ENCODE data around the gene HOXC6. TPM values are rescaled to one million over a fixed set of nuclear protein-coding genes. Genes with fewer than 3 reads are reported as not detected.
"Not testable (repeated sequence)": the region's sequence is repeated elsewhere in the genome, so short reads cannot be mapped to it uniquely, and the experiment has no call there.

The HOXC6 gene
- total RNA-seq, 2 experiments from 2014 or later: not detected

DNA sequence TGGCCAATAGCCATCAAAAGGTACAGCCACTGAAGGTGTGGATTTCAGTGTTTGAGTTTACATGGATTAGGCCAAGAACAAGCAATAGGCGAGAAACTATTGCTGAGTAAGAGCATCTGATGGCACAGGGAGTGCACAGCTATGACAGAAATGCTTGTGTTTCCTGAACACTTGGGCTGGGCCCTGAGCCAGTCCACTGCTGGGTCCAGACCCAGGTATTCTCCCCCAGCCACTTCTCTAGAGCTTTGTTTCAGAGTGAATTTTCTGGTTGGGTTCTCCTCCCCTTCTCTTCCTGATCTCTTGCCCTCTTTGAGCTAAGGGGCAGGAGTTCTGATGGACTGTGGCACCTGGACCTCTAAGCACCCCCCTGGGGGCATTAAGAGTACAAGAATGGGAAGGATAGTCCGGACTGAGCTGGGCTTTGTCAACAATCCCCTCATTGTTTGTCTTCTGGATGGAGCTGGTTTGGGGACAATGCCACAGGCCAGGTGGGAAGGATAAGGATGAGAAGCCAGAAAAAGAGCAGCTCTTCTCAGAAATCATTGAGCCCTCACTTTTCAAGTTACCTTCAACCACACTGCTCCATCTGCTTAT lies 13.0 kb downstream of the HOXC6 start:
- Mint-ChIP-seq H3K36me3 (ENCODE audit: low read depth) (no peaks in the 10 kb centered on the region), H3K27me3 (peaks cover 95% of the 10 kb centered on the region), H3K4me1 (peaks cover 10% of the 10 kb centered on the region), H3K4me3 (no peak overlapping the region), H3K9me3 (no peaks in the 10 kb centered on the region), H3K27ac (no peak overlapping the region)
- ChIA-PET POLR2A (no interaction called here), CTCF (interaction anchor here (0.8 to 1.8 kb wide), 6 partner anchors 9 to 162 kb away, joined by 3 to 6 read pairs (median 4); partner anchors contain the start of genes HOXC10 and HOXC5)
- no peak for DNase-seq

DNA sequence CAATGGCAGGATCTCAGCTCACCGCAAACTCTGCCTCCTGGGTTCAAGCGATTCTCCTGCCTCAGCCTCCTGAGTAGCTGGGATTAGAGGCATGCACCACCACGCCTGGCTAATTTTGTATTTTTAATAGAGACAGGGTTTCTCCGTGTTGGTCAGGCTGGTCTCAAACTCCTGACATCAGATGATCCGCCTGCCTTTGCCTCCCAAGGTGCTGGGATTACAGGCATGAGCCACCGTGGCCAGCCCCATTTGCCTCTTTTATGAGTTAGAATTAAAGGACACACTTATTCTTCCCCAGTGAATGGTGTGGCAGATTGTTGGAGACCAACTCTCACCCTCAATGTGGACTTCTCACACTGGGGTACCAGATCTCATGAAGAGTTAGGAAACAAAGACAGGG lies 13.8 kb downstream of the HOXC6 start:
- H3K27ac Mint-ChIP-seq; H3K9me3 Mint-ChIP-seq; H3K4me3 Mint-ChIP-seq; DNase-seq; POLR2A ChIA-PET; H3K36me3 Mint-ChIP-seq (ENCODE audit: low read depth): not testable (repeated sequence)
- CTCF ChIA-PET: interaction anchor here (0.8 to 1.8 kb wide), 3 partner anchors 24 to 97 kb away, joined by 3 to 6 read pairs (median 5); partner anchors contain the start of gene HOXC10
- H3K4me1 Mint-ChIP-seq: peaks cover 11% of the 10 kb centered on the region
- peaks cover 95% of the 10 kb centered on the region for H3K27me3 Mint-ChIP-seq

GRCh38 chr12:54042970-54043853 lies 15.0 kb downstream of the HOXC6 start:
- Mint-ChIP-seq H3K36me3 (ENCODE audit: low read depth) (no peaks in the 10 kb centered on the region), H3K27me3 (peaks cover 95% of the 10 kb centered on the region), H3K9me3 (no peaks in the 10 kb centered on the region), H3K27ac (no peak overlapping the region), H3K4me1 (peaks cover 13% of the 10 kb centered on the region), H3K4me3 (no peak overlapping the region)
- CTCF ChIA-PET: interaction anchor here (0.5 to 0.6 kb wide), 2 partner anchors 10 to 148 kb away, joined by 3 read pairs; partner anchors contain the start of gene HOXC4
- POLR2A ChIA-PET: no interaction called here
- DNase-seq: no peak

DNA sequence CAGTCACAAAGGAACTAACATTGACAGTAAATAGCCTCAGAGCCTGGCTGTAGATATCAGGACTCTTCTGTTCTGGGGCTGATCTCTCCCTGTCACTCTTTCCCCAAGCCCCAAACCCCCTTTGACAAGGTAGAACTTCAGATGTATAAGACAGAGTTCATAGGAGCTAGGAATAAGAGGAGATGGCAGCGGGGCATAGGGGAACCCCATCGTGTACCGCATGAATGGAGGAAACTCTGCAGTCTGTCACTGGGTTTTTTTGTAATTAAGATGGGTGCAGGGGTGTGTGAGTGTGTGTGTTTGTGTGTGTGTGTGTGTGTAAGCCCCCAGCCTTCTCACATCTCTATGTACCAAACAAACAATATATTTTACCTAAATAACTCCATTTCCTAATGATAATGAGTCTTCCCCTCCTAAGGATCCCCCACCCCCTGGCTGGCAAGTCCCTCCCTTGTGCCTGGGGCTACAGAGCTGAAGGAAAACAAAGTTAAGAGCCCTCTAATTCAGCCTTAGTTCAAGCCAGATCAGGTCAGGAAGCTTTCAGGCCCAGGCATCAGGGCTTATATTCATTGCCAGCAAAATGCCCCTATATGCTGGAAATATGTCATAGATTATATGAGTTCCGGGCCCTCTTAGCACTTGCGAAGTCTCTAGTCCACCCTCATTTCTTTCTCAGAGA lies 16.3 kb downstream of the HOXC6 start:
- ChIA-PET POLR2A (interaction anchor here (0.5 to 0.6 kb wide), 2 partner anchors 497 to 1785 kb away, joined by 4 to 5 read pairs; partner anchors contain the start of gene DNAJC14), CTCF (interaction anchor here (0.6 to 1.6 kb wide), 2 partner anchors 16 to 178 kb away, joined by 3 to 4 read pairs; partner anchors contain the start of gene HOXC6)
- Mint-ChIP-seq H3K9me3 (no peaks in the 10 kb centered on the region), H3K4me1 (peaks cover 14% of the 10 kb centered on the region), H3K27me3 (peaks cover 96% of the 10 kb centered on the region), H3K36me3 (ENCODE audit: low read depth) (no peaks in the 10 kb centered on the region), H3K27ac (no peak overlapping the region), H3K4me3 (no peak overlapping the region)
- DNase-seq: no peak

GRCh38 chr12:54045401-54045800 lies 17.2 kb downstream of the HOXC6 start:
- POLR2A ChIA-PET: no interaction called here
- CTCF ChIA-PET: interaction anchor here (1.6 kb wide), 1 partner anchor 17 kb away, joined by 4 read pairs; the partner anchor contains the start of gene HOXC6

GRCh38 chr12:54045868-54046521 lies 17.8 kb downstream of the HOXC6 start:
- H3K36me3 Mint-ChIP-seq (ENCODE audit: low read depth): no peaks in the 10 kb centered on the region

More at GRCh38 chr12:54045401-54045800, 17.2 kb downstream of the HOXC6 start:
- DNase-seq: no peak
- Mint-ChIP-seq H3K36me3 (ENCODE audit: low read depth) (no peaks in the 10 kb centered on the region), H3K9me3 (no peaks in the 10 kb centered on the region), H3K27ac (no peak overlapping the region), H3K4me1 (peaks cover 22% of the 10 kb centered on the region), H3K4me3 (no peak overlapping the region), H3K27me3 (peaks cover 96% of the 10 kb centered on the region)

GRCh38 chr12:54046809-54047159 lies 18.5 kb downstream of the HOXC6 start:
- peaks cover 98% of the 10 kb centered on the region for H3K27me3 Mint-ChIP-seq
- ChIA-PET CTCF (no interaction called here), POLR2A (no interaction called here)
- no peak for DNase-seq
- no peak overlapping the region for H3K27ac Mint-ChIP-seq
- H3K4me1 Mint-ChIP-seq: peaks cover 24% of the 10 kb centered on the region
- H3K36me3 Mint-ChIP-seq (ENCODE audit: low read depth): peaks cover under 1% of the 10 kb centered on the region
- no peaks in the 10 kb centered on the region for H3K9me3 Mint-ChIP-seq
- H3K4me3 Mint-ChIP-seq: no peak overlapping the region

More at GRCh38 chr12:54045868-54046521, 17.8 kb downstream of the HOXC6 start:
- POLR2A ChIA-PET: no interaction called here
- Mint-ChIP-seq H3K4me3 (no peak overlapping the region), H3K4me1 (peaks cover 24% of the 10 kb centered on the region), H3K27ac (no peak overlapping the region), H3K9me3 (no peaks in the 10 kb centered on the region), H3K27me3 (peaks cover 98% of the 10 kb centered on the region)
- CTCF ChIA-PET: interaction anchor here (1.6 kb wide), 1 partner anchor 17 kb away, joined by 4 read pairs; the partner anchor contains the start of gene HOXC6
- DNase-seq: no peak

- Mint-ChIP-seq H3K36me3 (ENCODE audit: low read depth) (peaks cover 3% of the 10 kb centered on the region), H3K9me3 (no peaks in the 10 kb centered on the region), H3K4me3 (no peak overlapping the region), H3K27me3 (peaks cover 99% of the 10 kb centered on the region), H3K4me1 (peaks cover 28% of the 10 kb centered on the region), H3K27ac (peak overlapping the region; percentile 67)
- CTCF ChIA-PET: no interaction called here
- no peak for DNase-seq
- POLR2A ChIA-PET: no interaction called here
Measured at GRCh38 chr12:54047160-54047963, 19.1 kb downstream of the HOXC6 start.

GRCh38 chr12:54047964-54048303 lies 19.7 kb downstream of the HOXC6 start:
- ChIA-PET POLR2A (interaction anchor here (0.5 kb wide), 1 partner anchor 34 kb away, joined by 3 read pairs; no protein-coding TSS in a partner anchor), CTCF (interaction anchor here (0.5 kb wide), 1 partner anchor 133 kb away, joined by 5 read pairs; no protein-coding TSS in a partner anchor)
- H3K9me3 Mint-ChIP-seq: no peaks in the 10 kb centered on the region
- peaks cover 31% of the 10 kb centered on the region for H3K4me1 Mint-ChIP-seq
- H3K27me3 Mint-ChIP-seq: peaks cover 98% of the 10 kb centered on the region
- peak overlapping the region; percentile 67 for H3K27ac Mint-ChIP-seq
- H3K36me3 Mint-ChIP-seq (ENCODE audit: low read depth): peaks cover 3% of the 10 kb centered on the region
- no peak overlapping the region for H3K4me3 Mint-ChIP-seq
- DNase-seq: no peak

GRCh38 chr12:54048406-54049093 lies 20.3 kb downstream of the HOXC6 start:
- Mint-ChIP-seq H3K4me1 (peaks cover 33% of the 10 kb centered on the region), H3K9me3 (no peaks in the 10 kb centered on the region), H3K36me3 (ENCODE audit: low read depth) (peaks cover 3% of the 10 kb centered on the region), H3K27me3 (peaks cover 98% of the 10 kb centered on the region), H3K27ac (no peak overlapping the region), H3K4me3 (no peak overlapping the region)
- DNase-seq: no peak
- ChIA-PET POLR2A (interaction anchor here (0.5 kb wide), 1 partner anchor 35 kb away, joined by 3 read pairs; no protein-coding TSS in a partner anchor), CTCF (interaction anchor here (0.5 to 0.6 kb wide), 2 partner anchors 132 to 143 kb away, joined by 3 to 5 read pairs; no protein-coding TSS in a partner anchor)

GRCh38 chr12:54049108-54049507 lies 20.9 kb downstream of the HOXC6 start:
- Mint-ChIP-seq H3K4me1 (peaks cover 32% of the 10 kb centered on the region), H3K36me3 (ENCODE audit: low read depth) (peaks cover 3% of the 10 kb centered on the region), H3K9me3 (no peaks in the 10 kb centered on the region), H3K27me3 (peaks cover 98% of the 10 kb centered on the region), H3K4me3 (no peak overlapping the region), H3K27ac (no peak overlapping the region)
- no peak for DNase-seq
- ChIA-PET POLR2A (no interaction called here), CTCF (interaction anchor here (0.6 kb wide), 1 partner anchor 143 kb away, joined by 3 read pairs; no protein-coding TSS in a partner anchor)
